ENCODE data around the gene PKIG.

- no peak for TF ChIP-seq CHD7 (IDR thresholded peaks at IDR 0.05; ENCODE audit: insufficient replicate concordance, low read length)
- TF ChIP-seq CTCF (IDR thresholded peaks at IDR 0.05; ENCODE audit: control extremely low read depth in 1 of 3, insufficient read depth in 1 of 3, low read depth in 1 of 3, low read length in 3 of 3), result no peak
- TF ChIP-seq EGR1 (IDR thresholded peaks at IDR 0.05; ENCODE audit: borderline replicate concordance, low read depth, low read length), result no peak
- no peak for TF ChIP-seq POLR2A (IDR thresholded peaks at IDR 0.05; ENCODE audit: control extremely low read depth in 1 of 2, low read depth in 2 of 2, low read length in 2 of 2)
- no peak for TF ChIP-seq TBP (IDR thresholded peaks at IDR 0.05; ENCODE audit: low read depth, low read length)
- no peak for TF ChIP-seq TAF7 (optimal IDR thresholded peaks at IDR 0.05; ENCODE audit: borderline replicate concordance, low read depth, low read length)
- no peak for TF ChIP-seq SIN3A (conservative IDR thresholded peaks at IDR 0.05 in 1 of 2, IDR thresholded peaks at IDR 0.05 in 1 of 2; ENCODE audit: low read depth in 1 of 2, low read length in 2 of 2)
- no peak for TF ChIP-seq EP300 (IDR thresholded peaks at IDR 0.05; ENCODE audit: borderline replicate concordance in 1 of 2, low read depth in 2 of 2, low read length in 2 of 2)
- TF ChIP-seq TEAD4 (IDR thresholded peaks at IDR 0.05; ENCODE audit: low read depth, low read length), result no peak
- TF ChIP-seq KDM1A (IDR thresholded peaks at IDR 0.05; ENCODE audit: borderline replicate concordance, low read length), result no peak
- TF ChIP-seq JUN (IDR thresholded peaks at IDR 0.05; ENCODE audit: low read depth, low read length), result no peak
- no peak for TF ChIP-seq POLR2AphosphoS5 (IDR thresholded peaks at IDR 0.05; ENCODE audit: low read depth, low read length)
- TF ChIP-seq TAF1 (IDR thresholded peaks at IDR 0.05; ENCODE audit: low read depth, low read length), result no peak
- no peak for TF ChIP-seq CEBPB (IDR thresholded peaks at IDR 0.05; ENCODE audit: low read depth, low read length)
These were observed 15.6 kb downstream of the PKIG start for GRCh38 chr20:44597930-44598329.
